ENCODE measurements around the gene BABAM1. TPM values are rescaled to one million over a fixed set of nuclear protein-coding genes. Genes with fewer than 3 reads are reported as not detected.

BABAM1 gene
- total and polyA plus RNA-seq, 9 donors: 37.4 to 99.1 (median 57.9) TPM

DNA sequence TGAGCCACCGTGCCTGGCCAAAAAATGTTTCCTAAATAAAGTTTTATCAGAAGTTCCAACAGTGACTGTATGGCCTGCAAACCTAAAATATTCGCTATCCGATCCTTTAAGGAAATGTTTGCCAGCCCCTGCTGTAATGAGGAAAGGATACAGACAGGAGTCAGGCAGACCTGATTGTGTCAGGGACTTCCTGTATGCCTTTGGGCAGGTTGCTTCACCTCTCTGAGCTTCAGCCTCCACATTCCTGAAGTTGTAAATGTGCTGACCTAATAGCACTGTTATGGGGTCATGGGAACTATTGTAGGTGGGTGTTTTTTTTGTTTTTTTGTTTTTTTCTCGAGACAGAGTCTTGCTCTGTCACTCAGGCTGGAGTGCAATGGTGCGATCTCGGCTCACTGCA, 29.7 kb downstream of the BABAM1 start:
- WGBS, 3 donors: 80 to 87% (median 85%) methylated on average over 6 of the region's 6 CpGs
- no peaks in the 10 kb centered on the region for H3K9me3 ChIP-seq
- DNase-seq: no peak
- peaks cover 3% of the 10 kb centered on the region for H3K4me1 ChIP-seq (ENCODE audit: insufficient read depth)
- no peak overlapping the region for H3K4me3 ChIP-seq
- H3K36me3 ChIP-seq: no peaks in the 10 kb centered on the region
- intact Hi-C loops (cut with DNase I): no loop called here
- H3K27me3 ChIP-seq: no peaks in the 10 kb centered on the region
- H3K27ac ChIP-seq: no peak overlapping the region
- TF ChIP-seq POLR2A (IDR thresholded peaks at IDR 0.05) (no peak), CTCF (IDR thresholded peaks at IDR 0.05) (no peak), EP300 (IDR thresholded peaks at IDR 0.05) (no peak)

- Histone ChIP-seq H3K9me3 (no peaks in the 10 kb centered on the region), H3K27ac (no peak overlapping the region), H3K4me3 (no peak overlapping the region), H3K27me3 (no peaks in the 10 kb centered on the region), H3K4me1 (ENCODE audit: insufficient read depth) (peaks cover 7% of the 10 kb centered on the region), H3K36me3 (no peaks in the 10 kb centered on the region)
- TF ChIP-seq EP300 (IDR thresholded peaks at IDR 0.05) (no peak), CTCF (IDR thresholded peaks at IDR 0.05) (no peak), POLR2A (IDR thresholded peaks at IDR 0.05) (no peak)
- intact Hi-C loops (cut with DNase I): no loop called here
- WGBS, 3 donors: 89 to 96% (median 91%) methylated on average over 49 to 51 of the region's 51 CpGs
- DNase-seq: no peak
These were observed 33.9 kb downstream of the BABAM1 start for GRCh38 chr19:17300992-17301619.

DNA sequence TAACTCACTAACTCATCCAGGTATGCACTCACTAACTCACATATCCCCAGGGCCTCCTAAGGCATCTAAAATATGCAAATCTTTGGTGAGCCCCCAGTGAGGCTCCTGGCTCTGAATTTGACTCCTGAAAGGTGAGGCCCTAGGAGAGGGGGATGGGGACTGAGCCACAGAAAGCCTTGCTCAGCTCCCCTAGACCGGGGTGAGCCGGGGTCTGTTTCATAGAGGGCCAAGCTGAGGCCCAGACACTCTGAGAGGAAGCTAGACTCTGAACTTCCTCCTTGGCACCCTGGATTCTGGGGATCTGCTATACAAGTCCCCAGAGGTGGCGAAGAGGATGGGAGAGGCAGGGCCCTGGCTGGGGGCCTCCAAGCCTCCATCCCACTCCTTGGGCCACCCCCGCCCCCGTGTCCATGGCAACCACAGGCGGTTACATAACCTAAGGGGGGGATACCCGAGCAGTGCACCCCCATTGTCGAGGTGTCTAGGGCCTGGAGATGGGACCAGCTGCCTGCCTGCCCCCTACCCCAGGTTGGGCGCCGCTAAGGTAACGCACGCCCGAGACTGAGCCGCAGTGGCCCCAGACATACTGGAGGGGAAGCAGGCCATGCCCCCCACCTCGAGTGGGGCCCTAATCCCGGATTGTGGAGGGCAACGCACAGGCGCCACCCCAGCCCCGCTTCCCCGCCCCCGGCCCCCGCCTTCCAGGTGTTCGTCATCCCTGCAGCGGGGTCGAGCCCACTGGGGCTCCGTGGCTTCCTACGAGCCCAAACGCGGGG, 35.3 kb downstream of the BABAM1 start:
- H3K27ac ChIP-seq: peak overlapping the region; percentile 50 to 59
- H3K36me3 ChIP-seq: no peaks in the 10 kb centered on the region
- DNase-seq: peak; percentile 55 to 76 (median 74)
- 7 to 37% (median 12%) methylated on average over 5 to 29 of the region's 29 CpGs for WGBS, 3 donors
- peak overlapping the region; percentile 65 for H3K4me3 ChIP-seq
- no peak for TF ChIP-seq EP300 (IDR thresholded peaks at IDR 0.05)
- no peak for TF ChIP-seq POLR2A (IDR thresholded peaks at IDR 0.05)
- no peak for TF ChIP-seq CTCF (IDR thresholded peaks at IDR 0.05)
- no peaks in the 10 kb centered on the region for H3K27me3 ChIP-seq
- H3K4me1 ChIP-seq (ENCODE audit: insufficient read depth): peaks cover 7% of the 10 kb centered on the region
- intact Hi-C loops (cut with DNase I): no loop called here
- no peaks in the 10 kb centered on the region for H3K9me3 ChIP-seq

- intact Hi-C loops (cut with DNase I): no loop called here
- H3K27ac ChIP-seq: peak within 1 kb of the TSS; percentile 50 to 59
- H3K36me3 ChIP-seq: no peaks in the 10 kb centered on the region
- H3K4me3 ChIP-seq: peak within 1 kb of the TSS; percentile 65
- 1% methylated on average over 25 to 52 of the region's 52 CpGs for WGBS, 3 donors
- H3K4me1 ChIP-seq (ENCODE audit: insufficient read depth): peaks cover 7% of the 10 kb centered on the region
- DNase-seq: peak; percentile 98 to 99 (median 98)
- H3K27me3 ChIP-seq: no peaks in the 10 kb centered on the region
- H3K9me3 ChIP-seq: no peaks in the 10 kb centered on the region
- TF ChIP-seq CTCF (IDR thresholded peaks at IDR 0.05): peak; percentile 71 to 94 (median 91)
- no peak for TF ChIP-seq EP300 (IDR thresholded peaks at IDR 0.05)
- peak; percentile 31 for TF ChIP-seq POLR2A (IDR thresholded peaks at IDR 0.05)
These were observed 36.1 kb downstream of the BABAM1 start, which contains the start of gene ABHD8 for GRCh38 chr19:17303167-17303939. Gene ABHD8, minus strand, starts transcription at chr19:17303425. Its CDS starts 1,809 bp downstream, at chr19:17301616.

Data from ovary (tissue), 9 donors.